Stomach smooth muscle (tissue), 2 donors: ENCODE results near the gene SH3TC1.

Source experiments
- H3K27ac ChIP-seq: one replicate; pipeline ENCODE4 v1.7.0; 2013; ENCODE audit warnings: mild to moderate bottlenecking, low read length, inconsistent platforms
- H3K27me3 ChIP-seq, 2 donors: one replicate each; pipeline ENCODE4 v1.7.0; 2013; ENCODE audit warnings: low read length in 2 of 2; ENCODE audit not compliant: insufficient read depth in 2 of 2, control insufficient read depth in 1 of 2
- H3K36me3 ChIP-seq, 2 donors: one replicate each; pipeline ENCODE4 v1.7.0; 2013; ENCODE audit warnings: low read length in 2 of 2; ENCODE audit not compliant: control insufficient read depth in 2 of 2, insufficient read depth in 2 of 2
- H3K4me1 ChIP-seq: one replicate; pipeline ENCODE4 v1.7.0; 2013; ENCODE audit warnings: low read length; ENCODE audit not compliant: control insufficient read depth, insufficient read depth
- H3K4me3 ChIP-seq, 2 donors: one replicate each; pipeline ENCODE4 v1.7.0; 2013; ENCODE audit warnings: low read length in 2 of 2
- H3K9ac ChIP-seq, 2 donors: one replicate each; pipeline ENCODE4 v1.7.0; 2013; ENCODE audit warnings: low read length in 2 of 2, mild to moderate bottlenecking in 1 of 2
- H3K9me3 ChIP-seq, 2 donors: one replicate each; pipeline ENCODE4 v1.7.0; 2013; ENCODE audit warnings: low read length in 2 of 2; ENCODE audit not compliant: control insufficient read depth in 2 of 2
- donor health status: healthy.
- donor health status: Pancreatic carcinoma.

SH3TC1 gene

GRCh38 chr4:8192748-8193738, 6.0 kb upstream of the SH3TC1 start:
- Histone ChIP-seq H3K9me3 (no peaks in the 10 kb centered on the region), H3K4me1 (peaks cover 6% of the 10 kb centered on the region), H3K27ac (no peak overlapping the region)

GRCh38 chr4:8194306-8195242, 4.5 kb upstream of the SH3TC1 start:
- Histone ChIP-seq H3K9me3 (no peaks in the 10 kb centered on the region), H3K4me1 (peaks cover 17% of the 10 kb centered on the region), H3K4me3 (no peak overlapping the region), H3K27ac (no peak overlapping the region), H3K36me3 (no peaks in the 10 kb centered on the region), H3K9ac (no peak overlapping the region), H3K27me3 (peaks cover 0 to 2% of the 10 kb centered on the region in 2 donors)

More at GRCh38 chr4:8192748-8193738, 6.0 kb upstream of the SH3TC1 start:
- Histone ChIP-seq H3K9ac (no peak overlapping the region), H3K27me3 (peaks cover 0 to 2% of the 10 kb centered on the region in 2 donors), H3K36me3 (no peaks in the 10 kb centered on the region), H3K4me3 (no peak overlapping the region)

- H3K27ac ChIP-seq: no peak overlapping the region
- H3K36me3 ChIP-seq: no peaks in the 10 kb centered on the region
- H3K27me3 ChIP-seq: peaks cover 0 to 2% of the 10 kb centered on the region in 2 donors
- no peak overlapping the region for H3K4me3 ChIP-seq
- peaks cover 22% of the 10 kb centered on the region for H3K4me1 ChIP-seq
- H3K9me3 ChIP-seq: no peaks in the 10 kb centered on the region
- H3K9ac ChIP-seq: no peak overlapping the region
These were observed 3.7 kb upstream of the SH3TC1 start for GRCh38 chr4:8195431-8195830.

GRCh38 chr4:8195841-8196458, 3.1 kb upstream of the SH3TC1 start:
- Histone ChIP-seq H3K27ac (no peak overlapping the region), H3K9ac (no peak overlapping the region), H3K27me3 (peaks cover 0 to 2% of the 10 kb centered on the region in 2 donors), H3K9me3 (no peaks in the 10 kb centered on the region), H3K4me1 (peaks cover 23% of the 10 kb centered on the region), H3K36me3 (no peaks in the 10 kb centered on the region), H3K4me3 (no peak overlapping the region)

- peaks cover 30% of the 10 kb centered on the region for H3K4me1 ChIP-seq
- no peaks in the 10 kb centered on the region for H3K36me3 ChIP-seq
- H3K27me3 ChIP-seq: peaks cover 0 to 2% of the 10 kb centered on the region in 2 donors
- H3K27ac ChIP-seq: no peak overlapping the region
- no peak overlapping the region for H3K9ac ChIP-seq
- no peaks in the 10 kb centered on the region for H3K9me3 ChIP-seq
- no peak overlapping the region for H3K4me3 ChIP-seq
These were observed 1.6 kb upstream of the SH3TC1 start for GRCh38 chr4:8197521-8197920.

- H3K4me3 ChIP-seq: no peak overlapping the region
- H3K4me1 ChIP-seq: peaks cover 30% of the 10 kb centered on the region
- H3K27me3 ChIP-seq: peaks cover 0 to 2% of the 10 kb centered on the region in 2 donors
- H3K9ac ChIP-seq: no peak overlapping the region
- no peaks in the 10 kb centered on the region for H3K36me3 ChIP-seq
- no peak overlapping the region for H3K27ac ChIP-seq
- H3K9me3 ChIP-seq: no peaks in the 10 kb centered on the region
These were observed 734 bp upstream of the SH3TC1 start for GRCh38 chr4:8198206-8198905.

GRCh38 chr4:8199594-8200301, 658 bp downstream of the SH3TC1 start:
- Histone ChIP-seq H3K27ac (no peak overlapping the region), H3K4me3 (peak overlapping the region; percentile 46 to 61), H3K4me1 (peaks cover 30% of the 10 kb centered on the region), H3K27me3 (peaks cover 0 to 2% of the 10 kb centered on the region in 2 donors), H3K9me3 (no peaks in the 10 kb centered on the region), H3K9ac (peak overlapping the region; percentile 51), H3K36me3 (no peaks in the 10 kb centered on the region)

- Histone ChIP-seq H3K36me3 (no peaks in the 10 kb centered on the region), H3K9me3 (no peaks in the 10 kb centered on the region), H3K9ac (peak overlapping the region in 1 of 2 donors; percentile 51), H3K27ac (no peak overlapping the region), H3K4me1 (peaks cover 30% of the 10 kb centered on the region), H3K27me3 (peaks cover 0 to 2% of the 10 kb centered on the region in 2 donors), H3K4me3 (peak overlapping the region; percentile 22 to 61)
These were observed 1.3 kb downstream of the SH3TC1 start for GRCh38 chr4:8200302-8200975.

- Histone ChIP-seq H3K27me3 (peaks cover 0 to 2% of the 10 kb centered on the region in 2 donors), H3K9me3 (no peaks in the 10 kb centered on the region), H3K4me1 (peaks cover 30% of the 10 kb centered on the region), H3K9ac (peak overlapping the region in 1 of 2 donors; percentile 13), H3K36me3 (no peaks in the 10 kb centered on the region), H3K4me3 (peak overlapping the region in 1 of 2 donors; percentile 15), H3K27ac (no peak overlapping the region)
These were observed 2.3 kb downstream of the SH3TC1 start for GRCh38 chr4:8201321-8201781.
